ENCODE results near the gene ADI1.

Gene ADI1, protein sequence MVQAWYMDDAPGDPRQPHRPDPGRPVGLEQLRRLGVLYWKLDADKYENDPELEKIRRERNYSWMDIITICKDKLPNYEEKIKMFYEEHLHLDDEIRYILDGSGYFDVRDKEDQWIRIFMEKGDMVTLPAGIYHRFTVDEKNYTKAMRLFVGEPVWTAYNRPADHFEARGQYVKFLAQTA

DNA sequence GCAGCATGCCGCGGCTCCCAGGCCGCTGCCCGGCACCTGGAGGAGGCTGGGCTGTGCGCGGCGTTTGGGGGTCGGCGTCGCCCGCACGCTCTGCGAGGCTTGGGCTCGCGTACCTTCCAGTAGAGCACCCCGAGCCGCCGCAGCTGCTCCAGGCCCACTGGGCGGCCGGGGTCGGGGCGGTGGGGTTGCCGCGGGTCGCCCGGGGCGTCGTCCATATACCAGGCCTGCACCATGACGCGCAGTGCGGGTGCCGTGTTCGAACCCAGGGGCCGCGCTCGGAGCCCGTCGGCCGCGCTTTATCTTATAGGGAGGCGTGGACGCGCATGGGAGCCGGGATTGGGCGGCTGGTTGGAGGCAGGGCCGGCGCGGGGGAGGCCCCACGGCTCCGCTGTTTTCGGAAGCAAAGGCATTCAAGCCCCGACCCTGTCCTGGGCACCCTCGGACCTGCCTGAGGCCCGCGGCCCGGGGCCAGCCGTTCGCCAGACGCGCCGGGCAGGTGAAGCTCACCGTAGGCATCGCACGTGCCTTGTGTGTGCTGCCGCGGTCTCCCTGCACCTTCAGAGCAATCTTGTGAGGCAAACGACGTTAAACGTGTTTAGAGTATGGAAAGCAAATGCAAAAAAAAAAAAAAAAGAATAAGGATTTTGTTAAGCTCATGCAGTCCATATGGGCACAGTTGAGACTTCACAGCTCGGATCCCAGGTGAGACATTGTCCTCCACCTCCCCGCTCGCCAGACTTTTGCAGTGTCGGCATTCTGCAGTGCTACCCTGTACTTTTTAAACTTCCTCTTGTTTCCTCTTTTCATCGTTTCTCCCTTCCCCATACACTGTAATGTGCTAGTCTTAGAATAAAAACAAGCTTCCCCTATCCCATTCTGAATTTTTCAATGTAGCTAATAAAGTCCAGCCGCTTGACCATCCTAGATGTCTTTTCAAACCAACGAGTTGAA, at the start of gene ADI1:
TSS of gene ADI1 (minus strand) at position 277 of the 951 bp plus-strand sequence. CDS start at position 233, 44 bp downstream.
- DNase-seq: peak; percentile 72 to 75

GRCh38 chr2:3566806-3567205, 47.5 kb upstream of the ADI1 start:
- no peak for DNase-seq

- DNase-seq: no peak
Measured at GRCh38 chr2:3565117-3565516, 45.8 kb upstream of the ADI1 start.

GRCh38 chr2:3563521-3563976, 44.2 kb upstream of the ADI1 start:
- no peak for DNase-seq

DNA sequence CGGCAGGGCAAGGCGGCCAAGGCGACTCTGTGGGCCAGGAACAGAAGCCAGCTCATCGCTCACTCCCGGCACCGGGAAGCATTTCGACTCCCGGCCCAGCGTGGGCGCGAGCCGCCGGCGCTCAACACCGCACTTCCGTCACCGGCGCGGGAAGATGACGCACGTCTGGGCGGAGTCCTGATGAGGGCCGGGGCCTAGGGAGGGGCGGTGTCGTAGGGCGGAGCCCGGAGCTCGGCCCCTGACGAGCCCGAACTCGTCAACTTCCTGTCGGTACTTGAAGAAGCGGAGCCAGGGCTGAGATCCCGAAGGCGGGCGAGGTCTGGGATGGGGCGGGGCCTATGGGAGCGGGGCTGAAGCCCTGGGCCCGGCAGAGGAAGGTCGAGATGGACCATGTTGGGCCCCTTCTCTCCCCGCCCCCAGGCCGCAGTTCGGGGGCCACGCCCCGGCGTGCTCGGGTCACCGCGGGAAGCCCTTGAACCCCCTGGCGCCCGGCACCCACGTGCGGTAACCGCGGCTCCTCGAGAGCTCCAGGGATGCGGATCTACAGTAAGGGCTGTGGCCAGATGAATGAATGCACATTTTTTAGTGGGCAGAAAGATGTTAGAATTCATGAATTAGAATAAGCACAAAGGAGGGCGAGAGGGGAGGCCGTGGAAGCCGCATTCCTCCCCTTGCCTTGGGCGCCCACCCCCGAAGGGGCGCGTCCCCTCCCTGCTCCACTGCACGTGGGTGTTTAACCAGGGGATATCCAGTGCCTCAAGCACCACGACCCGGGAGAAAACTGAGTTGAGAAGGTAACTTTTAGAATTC, 39.1 kb upstream of the ADI1 start, which contains the start of gene RNASEH1:
TSS of gene RNASEH1 (minus strand) at position 129 of the 810 bp plus-strand sequence. CDS start at position 56, 73 bp downstream.
- DNase-seq: peak; percentile 99 to 100

DNA sequence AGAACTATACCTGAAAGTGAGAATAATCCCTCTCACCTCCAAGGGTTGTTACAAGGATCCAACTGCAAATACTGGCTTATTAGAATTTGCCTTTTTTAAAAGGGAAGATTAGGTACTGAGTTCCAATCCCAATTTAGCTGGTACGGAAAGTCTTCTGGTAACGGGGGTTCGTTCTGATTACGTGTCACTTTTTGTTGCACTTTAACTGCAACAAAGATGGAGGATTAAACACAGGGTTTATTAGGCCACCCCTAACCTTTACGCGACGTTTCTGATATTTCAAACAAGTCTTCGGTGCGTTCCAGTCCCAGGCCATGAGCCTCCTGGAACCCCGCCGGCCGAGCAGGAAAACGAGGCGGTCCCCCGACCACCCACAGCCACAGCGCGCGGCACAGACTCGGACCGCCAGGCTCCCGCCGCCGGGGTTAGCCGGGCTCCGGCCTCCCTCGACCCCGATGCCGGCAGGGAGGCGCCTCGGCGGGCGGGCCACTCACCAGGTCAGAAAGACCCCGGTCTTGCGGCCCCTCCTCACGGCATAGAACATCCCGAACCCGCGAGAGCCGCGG, 38.4 kb upstream of the ADI1 start:
- DNase-seq: no peak

DNA sequence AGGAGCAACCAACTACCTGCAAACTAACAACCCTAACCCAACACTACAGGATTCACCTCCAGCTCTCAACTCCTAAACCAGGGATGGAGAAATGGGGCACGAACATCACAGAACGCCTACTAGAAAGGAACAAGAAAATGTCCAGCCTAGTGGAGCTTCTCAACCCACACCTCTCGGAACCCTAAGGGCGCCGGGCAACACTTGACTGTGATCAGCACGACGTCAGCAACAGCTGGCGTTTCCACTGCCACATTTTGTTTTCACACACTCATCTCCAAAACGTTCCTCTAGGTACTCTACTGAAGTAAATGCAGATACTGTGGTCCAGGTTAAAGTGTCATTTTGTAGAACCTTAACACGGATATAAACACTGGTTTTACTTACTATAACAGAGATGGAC, 34.6 kb upstream of the ADI1 start:
- DNase-seq: no peak

GRCh38 chr2:3547915-3548314, 28.6 kb upstream of the ADI1 start:
- DNase-seq: no peak

DNA sequence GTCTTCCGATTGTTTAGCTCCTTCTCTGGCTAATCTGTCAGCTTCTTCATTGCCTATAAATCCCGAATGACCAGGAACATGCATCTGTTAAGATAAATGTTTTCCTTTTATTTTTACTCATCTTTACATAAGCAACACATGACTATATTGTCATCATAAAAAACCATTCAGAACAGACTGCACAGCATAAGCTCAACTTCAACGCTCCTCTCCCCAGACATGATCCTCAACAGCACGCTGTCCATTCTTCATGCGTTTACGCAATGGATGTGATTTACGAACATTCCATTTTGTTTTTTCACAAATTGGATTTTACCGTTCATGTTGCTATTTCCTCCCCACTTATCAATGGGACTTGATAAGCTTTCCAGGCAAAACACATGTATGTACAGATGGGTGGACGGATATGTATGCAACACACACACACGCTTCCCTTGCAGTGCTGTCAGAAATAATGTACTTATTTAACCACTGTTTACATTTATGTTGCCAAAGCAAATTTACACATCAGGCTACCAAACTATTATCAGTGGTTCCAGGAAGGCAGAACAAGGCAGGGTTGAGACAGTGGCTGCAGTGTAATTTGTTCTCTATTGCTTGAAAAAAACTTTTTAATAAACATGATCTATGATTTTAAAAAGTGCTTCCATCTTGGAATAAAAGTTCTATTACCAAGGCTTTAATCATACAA, 26.6 kb upstream of the ADI1 start:
- no peak for DNase-seq

DNA sequence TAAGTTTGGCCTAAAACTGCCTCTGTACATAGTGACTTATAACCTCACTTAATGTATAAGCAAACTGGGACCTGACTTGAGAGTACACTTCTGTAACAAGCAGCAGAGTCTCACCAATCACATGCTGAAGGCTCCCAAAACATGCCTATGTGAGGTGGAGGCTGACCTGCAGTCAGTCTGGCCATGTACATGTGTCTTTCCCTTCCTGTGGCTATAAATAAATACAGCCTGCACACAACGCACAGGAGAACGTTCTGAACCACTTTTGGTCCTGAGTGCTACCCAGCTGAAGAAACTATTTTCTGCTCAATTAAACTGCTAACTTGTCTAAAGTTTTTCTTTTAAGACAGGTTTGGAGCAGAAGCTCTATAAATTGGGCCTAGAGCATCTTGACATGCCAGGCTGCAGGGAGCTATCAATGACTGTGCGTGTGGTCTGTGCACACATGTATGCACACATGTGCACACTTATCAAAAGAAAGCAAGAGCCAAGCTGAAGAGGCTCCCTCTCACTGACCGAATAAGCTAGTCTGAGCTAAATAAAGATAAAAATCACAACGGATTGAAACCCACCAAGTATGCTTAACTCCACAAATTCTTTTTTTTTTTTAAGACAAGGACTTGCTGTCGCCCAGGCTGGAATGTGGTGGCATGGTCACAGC, 23.8 kb upstream of the ADI1 start:
- no peak for DNase-seq

GRCh38 chr2:3542107-3542506, 22.8 kb upstream of the ADI1 start:
- no peak for DNase-seq

- DNase-seq: no peak
Measured at GRCh38 chr2:3539836-3540235, 20.5 kb upstream of the ADI1 start.

DNA sequence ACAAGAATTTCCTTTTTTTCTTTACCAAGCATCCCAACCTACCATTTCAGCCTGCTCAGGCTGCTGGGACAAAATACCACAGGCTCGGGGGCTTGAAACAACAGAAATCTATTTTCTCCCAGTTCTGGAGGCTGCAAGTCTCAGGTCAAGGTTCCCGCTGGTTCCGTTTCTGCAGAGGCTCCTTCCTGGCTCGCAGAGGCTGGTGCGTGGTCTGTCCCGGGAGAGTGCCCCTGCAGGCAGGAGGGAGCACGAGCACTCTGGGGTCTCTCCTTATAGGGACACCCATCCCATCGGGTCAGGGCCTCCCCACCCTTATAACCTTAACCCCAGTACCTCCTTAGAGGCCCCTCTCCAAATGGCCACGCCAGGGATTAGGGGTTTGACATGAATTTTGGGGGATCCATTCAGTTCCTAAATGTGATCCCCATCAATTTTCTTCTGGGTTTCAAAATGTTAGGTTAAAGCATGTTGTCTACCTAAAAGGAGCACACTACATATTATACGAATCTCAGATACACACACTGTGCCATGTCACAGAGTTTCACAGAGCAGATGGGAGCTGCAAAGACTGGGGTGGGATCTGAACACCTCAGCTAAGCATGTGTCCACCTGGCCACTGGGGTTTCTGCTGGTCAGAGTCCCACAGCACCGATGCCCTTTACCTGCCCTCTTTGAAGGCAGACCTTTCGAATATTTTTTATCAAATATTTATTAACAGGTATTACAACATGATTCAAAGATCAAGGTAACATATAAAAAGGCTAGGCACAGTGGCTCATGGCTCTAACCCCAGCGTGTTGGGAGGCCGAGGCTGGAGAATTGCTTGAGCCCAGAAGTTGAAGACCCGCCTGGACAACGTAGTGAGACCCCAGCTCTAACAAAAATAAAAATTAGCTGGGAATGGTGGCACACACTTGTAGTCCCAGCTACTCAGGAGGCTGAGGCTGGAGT, 17.6 kb upstream of the ADI1 start:
- no peak for DNase-seq

GRCh38 chr2:3535794-3536681, 16.7 kb upstream of the ADI1 start:
- no peak for DNase-seq

DNA sequence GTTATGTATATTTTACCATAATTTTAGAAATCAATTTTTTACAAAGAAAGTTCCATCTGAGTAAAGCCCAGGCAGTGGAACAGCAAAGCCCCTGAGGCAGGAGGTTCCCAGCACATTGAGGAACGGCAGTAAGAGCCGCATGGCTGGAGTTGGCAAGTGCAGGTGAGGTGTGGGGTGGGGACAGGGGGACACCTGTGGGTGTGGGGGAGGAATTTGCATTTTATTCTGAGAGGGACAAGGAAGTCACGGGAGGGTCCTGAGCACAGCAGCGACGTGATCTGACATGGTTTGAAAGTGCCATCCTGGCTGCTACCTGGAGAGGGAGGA, 16.1 kb upstream of the ADI1 start:
- DNase-seq: no peak

- no peak for DNase-seq
Measured at GRCh38 chr2:3534251-3534814, 15.0 kb upstream of the ADI1 start.

- DNase-seq: no peak
Measured at GRCh38 chr2:3533836-3534235, 14.5 kb upstream of the ADI1 start.

GRCh38 chr2:3532941-3533340, 13.6 kb upstream of the ADI1 start:
- DNase-seq: no peak

Measured in stimulated activated CD4-positive, alpha-beta T cell treated with anti-CD3 and anti-CD28 coated beads, Interleukin-2, amount 100 ng/mL, for 48 hours (primary cell).